HG03439 (cell line): Measurements from ENCODE around the gene FIGNL1.
"Not testable (repeated sequence)": the region's sequence is repeated elsewhere in the genome, so short reads cannot be mapped to it uniquely, and the experiment has no call there.

Experiments
- ATAC-seq: cut with Tn5 transposase; IDR thresholded peaks from one replicate; pipeline ENCODE4 v1.9.1; 2021; ENCODE audit warnings: mild to moderate bottlenecking, moderate library complexity; ENCODE audit not compliant: unreplicated experiment

The FIGNL1 gene

DNA sequence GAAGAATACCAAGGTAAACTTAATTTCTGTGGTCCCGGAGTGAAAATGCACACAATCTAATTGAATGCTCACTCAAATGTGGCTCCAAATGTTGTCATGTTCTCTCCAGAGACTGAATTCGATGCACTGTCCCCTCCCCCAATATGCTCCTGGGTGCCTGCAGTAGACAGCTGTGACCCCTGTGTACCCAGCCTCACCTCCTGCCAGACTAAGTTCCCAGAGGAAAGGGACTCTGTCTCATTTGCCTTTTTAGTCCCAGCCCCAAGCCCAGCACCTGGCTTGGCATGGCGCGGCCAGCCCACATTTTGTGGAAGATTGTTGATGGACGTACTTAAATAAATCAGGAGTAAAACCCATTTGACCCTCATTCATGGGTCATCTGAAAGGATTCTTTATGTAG is 21.8 kb upstream of the FIGNL1 start:
- ATAC-seq, result no peak

DNA sequence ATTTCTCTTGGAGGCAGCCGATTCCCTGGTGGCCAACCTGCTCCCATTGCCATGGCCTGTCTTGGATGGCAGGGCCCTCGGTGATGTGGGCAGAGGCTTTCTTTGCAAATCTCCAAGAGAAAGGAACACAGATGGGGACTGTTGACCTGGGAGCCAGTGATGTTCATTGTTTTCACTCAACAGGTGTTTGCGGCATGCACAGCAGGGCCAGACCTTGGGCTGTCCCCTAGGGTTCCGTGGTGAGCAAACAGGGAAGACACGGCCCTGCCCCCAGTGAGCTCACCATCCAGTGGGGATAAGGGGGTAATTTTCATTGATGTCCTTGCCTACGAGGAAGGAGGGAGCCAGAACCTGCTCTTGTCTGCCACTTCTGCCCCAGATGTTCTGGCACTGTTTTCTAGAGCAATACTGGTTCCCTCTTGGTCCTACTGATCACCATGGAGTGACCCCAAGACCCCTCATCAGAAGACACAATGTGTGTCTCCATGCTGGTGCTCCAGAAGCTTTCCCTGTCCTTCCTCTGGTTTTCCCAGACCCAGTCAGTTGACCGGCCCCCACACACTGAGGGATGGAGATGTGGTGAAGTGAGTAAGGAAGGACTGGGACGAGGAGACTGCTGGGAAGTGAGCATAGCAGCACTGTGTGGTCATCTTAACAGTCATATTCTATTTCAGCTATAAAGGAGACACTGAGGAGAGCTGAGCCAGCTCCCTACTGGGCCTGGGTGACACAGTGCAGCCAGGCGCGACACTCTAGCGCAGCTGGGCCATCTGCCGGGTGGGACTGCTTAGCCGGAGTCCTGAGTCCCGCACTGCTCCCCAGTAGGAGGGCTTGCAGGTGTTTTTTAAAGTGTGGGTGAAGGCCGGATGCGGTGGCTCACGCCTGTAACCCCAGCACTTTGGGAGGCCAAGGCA is 20.4 kb upstream of the FIGNL1 start:
- no peak for ATAC-seq

DNA sequence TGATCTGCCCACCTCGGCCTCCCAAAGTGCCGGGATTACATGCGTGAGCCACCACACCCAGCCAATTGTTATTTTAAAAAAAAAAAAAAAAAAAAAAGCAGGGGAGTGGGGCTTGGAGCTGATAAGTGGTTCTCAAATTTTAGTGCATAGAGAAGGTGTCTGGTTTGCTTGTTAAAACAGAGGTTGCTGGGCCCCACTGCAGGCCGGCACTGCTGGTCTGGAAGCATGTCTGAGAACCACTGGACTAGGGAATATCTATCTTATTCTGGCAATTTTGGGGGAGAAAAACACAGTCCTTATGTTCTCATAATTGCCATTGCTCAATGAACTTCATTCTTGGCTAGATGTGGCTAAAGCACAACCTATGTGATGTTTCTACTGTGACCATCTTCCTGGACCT is 19.0 kb upstream of the FIGNL1 start:
- no peak for ATAC-seq

DNA sequence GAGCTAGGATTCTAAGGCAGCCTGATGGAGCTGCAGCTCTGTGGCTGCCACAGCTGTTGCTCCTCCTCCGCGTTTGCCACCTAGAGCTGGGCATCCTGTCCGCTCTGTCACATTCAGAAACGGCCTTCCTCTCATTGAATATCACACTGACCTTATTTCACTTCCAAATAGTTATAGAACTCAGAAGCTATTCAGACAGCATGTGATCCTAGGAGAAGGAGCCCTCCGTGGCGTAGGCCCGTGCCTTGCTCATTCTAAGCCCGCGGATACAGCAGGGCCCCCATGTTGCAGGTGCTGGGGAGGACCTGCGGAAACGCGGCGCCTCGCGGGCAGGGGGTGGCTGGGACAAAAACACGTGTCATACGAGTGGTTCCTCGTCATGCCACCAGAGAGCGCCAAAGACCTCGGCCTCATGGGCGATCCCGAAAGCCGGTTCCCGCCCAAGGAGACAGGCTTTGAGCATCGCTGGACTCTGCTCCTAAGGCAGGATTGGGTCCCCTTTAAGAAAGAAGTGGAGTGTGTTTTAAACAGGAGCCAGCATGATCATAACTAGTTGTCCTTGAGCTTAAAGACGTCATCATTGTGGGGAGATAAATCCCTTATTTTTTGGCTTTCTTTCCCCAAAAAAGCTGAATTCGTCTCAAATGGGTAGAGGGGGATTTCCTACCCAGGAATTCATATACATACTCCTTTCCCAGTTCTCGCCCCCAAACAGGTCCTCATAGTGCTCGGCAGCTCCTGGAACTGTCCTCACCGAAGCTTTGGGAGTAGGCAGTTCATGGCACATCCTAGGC is 17.9 kb upstream of the FIGNL1 start:
- peak; percentile 87 for ATAC-seq

DNA sequence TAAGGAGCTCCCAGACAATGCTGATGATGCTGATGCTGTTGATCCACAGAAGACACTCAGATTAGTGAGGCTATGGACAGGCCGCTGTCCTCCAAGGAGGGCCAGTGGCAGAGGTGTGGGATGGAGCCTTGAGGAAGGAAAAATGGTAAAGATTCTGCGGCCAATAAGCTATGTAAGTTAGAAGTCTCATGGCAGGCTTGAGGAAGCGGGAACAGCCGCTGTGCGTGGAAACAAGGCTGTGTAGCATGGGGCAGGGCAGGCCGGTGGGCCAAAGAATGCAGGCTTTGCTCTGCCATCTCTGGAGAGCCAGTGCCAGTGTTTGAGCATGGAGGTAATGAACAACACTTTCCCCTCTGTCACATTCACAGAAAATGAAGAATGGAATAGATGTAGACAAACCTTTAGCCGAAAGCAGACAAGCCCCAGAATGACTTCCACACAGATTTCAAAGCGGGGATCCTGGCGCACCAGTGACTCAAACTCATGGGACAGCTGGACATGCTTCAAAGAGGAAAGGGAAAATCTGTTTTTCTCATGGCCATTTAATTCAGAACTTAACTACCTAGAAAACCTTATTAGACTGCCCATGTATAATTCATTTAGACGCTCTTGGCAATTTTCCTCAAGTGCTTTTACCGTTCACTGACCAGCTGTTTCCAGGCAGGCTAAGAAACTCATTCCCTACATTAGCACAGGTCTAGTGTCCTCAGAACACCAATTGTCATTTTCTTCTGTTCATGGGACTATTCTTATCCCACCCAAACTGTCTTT is 16.9 kb upstream of the FIGNL1 start:
- no peak for ATAC-seq

DNA sequence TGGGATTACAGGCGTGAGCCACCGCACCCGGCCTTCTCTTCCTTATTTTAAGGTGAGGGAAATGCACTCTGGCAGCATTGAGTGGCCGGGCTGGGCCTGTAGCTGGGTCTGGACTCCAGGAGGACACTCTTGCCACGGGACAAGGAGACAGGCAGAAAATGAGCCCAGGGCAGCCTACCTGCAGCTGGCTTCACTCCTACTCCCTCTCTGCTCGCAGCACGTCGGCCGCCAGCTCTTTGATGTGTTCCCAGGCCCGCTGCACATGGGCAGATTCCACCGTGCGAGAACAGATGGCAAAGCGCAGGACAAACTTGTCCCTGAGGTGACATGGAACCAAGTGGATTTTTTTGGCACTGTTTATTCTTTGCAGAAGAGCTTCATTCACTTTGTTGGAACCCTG is 12.9 kb upstream of the FIGNL1 start:
- no peak for ATAC-seq

DNA sequence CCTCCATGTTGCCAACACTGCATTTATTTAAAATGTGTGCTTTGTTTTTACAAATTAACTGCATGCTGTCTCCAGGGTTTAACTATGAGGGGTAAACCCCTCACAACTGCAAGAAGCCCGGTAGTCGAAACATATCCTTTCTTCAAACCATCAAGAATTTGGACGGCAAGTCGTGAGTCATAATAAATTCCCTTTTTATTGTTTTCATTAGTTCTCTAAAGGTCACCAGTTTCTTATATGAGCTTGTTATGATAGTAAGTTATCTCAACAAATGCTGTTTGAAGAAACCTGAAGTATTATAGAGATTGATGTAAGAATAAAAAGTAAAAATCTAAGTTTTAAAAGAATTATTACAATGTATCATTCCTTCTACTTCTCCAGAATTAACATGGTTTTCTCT is 12.2 kb upstream of the FIGNL1 start:
- ATAC-seq, result no peak

DNA sequence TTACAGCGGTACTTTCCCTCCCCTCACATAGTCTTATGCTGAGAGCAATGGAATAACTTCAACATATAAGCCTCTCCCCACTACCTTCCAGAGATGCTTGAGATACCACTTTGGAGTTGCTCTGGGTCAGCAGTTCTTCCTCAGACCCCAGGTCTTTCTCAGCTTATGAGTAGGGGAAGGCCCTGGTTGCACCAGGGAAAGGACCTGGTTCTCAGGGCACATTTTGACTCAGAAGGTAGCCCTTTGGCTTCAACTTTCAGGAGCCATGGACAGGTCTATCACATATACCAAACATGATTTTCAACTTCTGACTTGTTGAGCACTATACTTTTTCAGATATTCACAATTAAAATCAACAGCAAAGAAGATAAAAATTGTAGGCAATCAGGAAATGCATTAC is 11.5 kb upstream of the FIGNL1 start:
- no peak for ATAC-seq

DNA sequence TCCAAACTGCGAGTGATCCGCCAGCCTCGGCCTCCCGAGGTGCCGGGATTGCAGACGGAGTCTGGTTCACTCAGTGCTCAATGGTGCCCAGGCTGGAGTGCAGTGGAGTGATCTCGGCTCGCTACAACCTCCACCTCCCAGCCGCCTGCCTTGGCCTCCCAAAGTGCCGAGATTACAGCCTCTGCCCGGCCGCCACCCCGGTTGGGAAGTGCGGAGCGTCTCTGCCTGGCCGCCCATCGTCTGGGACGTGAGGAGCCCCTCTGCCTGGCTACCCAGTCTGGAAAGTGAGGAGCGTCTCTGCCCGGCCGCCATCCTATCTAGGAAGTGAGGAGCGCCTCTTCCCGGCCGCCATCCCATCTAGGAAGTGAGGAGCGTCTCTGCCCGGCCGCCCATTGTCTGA is 9.0 kb upstream of the FIGNL1 start:
- ATAC-seq, result not testable (repeated sequence)

DNA sequence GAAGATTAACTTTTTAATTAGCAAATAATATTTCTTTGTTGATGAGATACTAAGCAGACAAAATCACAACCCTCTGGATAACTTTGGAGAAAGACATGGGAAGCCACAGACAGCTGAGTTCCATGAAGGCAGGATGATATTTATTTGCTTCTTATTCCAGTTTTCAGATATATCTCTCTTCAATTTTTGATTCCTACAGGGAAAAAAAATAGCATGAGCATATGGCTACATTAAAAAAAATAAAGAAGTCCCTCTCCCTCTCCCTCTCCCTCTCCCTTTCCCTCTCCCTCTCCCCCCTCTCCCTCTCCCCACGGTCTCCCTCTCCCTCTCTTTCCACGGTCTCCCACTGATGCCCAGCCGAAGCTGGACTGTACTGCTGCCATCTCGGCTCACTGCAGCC is 8.5 kb upstream of the FIGNL1 start:
- not testable (repeated sequence) for ATAC-seq

DNA sequence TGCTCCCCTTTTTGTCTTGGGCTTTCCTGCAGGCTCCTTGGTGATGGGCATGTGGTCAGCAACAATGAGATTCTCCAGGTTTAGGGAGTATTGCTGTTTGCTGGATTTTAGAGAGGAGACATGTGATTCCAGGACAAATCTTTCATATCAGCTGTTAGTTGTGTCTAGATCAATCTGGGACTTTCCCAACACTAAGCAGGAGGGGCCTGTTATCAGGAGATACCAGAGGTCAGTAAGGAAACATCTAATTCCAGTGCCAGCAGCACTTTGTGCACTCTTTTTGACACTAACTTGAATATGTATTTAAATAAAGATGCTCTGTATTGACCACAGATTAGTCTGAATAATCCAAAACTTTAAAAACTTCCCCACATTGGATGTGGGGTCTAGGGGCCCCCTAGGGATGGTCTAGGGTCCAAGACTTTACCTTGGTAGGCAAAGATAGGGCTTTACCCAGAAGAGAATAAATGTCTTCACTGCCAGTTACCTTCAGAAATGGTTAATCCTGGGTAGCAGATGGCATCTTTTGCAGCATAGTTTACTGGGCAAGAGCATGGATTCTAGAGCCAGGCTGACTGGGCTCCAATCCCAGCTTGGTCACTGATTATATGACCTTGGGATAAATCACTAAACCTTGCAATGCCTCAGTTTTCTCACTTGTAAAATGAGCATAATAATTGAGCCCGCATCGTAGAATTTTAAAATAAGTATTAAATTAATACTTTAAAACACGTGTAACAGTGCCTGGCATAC is 6.4 kb upstream of the FIGNL1 start:
- no peak for ATAC-seq

DNA sequence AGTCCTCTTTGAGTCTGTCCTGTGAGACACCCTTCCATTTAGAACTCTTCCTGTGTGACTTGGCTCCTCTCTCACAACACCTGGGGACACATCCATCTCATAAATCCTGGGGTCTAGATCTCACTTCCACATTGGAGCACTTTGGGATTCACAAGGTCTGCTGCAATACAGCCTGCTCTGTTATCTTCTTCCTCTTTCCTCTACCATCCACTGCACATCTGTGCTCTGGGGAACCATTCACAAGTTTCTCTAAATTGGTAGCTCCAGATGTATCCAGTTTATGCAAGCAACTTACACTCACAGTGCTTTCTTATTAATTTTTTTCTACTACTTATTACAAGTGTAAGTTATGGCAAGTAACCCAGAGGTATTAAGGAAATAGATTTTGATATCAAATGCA is 5.5 kb upstream of the FIGNL1 start:
- ATAC-seq, result no peak

DNA sequence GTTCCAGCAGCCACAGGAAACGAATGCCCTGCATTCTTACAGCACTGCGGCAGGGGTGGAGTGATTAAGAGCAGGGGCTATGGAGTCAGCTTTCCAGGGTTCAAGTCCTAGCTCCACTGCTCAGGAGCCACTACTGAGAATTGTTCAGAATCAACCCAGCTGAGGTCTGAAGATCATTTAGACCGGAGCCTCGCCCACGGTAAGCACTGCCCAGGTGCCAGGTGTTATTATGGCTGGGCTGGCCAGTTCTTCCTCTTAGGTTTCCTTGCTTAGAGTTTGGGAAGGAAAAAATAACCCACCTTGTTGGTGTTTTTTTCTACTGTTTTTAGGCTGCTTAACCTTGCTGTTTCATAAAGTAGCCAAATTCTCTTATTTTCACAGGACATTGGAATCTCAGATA is 4.8 kb upstream of the FIGNL1 start:
- ATAC-seq, result no peak

DNA sequence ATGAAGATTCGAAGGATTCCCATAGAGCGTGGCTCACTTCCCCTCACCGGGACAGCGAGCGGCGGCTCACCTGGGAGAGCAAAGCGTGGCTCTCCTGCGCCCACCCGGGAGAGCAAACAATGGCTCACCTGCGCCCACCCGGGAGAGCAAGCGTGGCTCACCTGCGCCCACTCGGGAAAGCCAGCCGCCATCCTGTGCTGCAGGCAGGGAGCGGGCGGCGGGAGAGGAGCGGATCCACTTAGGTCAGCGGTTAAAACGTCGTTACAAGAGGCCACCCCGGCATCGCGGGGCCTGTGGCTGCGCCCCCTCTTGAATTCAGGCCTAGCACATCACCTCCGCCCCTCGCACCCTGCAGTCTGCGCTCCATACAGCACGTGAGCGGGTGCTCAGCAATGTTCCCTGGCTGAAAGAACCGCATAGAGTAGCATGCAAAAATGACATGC is 461 bp upstream of the FIGNL1 start:
- peak; percentile 22 for ATAC-seq

DNA sequence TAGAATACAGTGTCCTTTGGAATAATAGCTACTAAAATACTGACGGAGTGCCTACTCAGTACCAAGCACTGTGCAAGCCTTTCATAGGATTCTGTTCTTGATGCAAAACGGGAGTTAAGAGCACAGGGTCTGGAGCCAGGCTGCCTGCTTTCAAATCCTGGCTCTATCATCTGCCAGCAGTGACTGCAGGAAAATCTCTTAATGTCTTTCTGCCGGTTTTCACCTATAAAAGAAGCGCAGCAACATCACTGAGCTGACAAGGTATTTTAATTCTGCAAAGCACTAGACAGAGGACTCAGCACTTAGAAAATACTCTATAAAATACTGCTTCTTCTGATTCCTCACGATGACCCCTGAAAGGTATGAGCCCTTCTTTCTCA is 659 bp downstream of the FIGNL1 start:
- peak; percentile 1 for ATAC-seq

DNA sequence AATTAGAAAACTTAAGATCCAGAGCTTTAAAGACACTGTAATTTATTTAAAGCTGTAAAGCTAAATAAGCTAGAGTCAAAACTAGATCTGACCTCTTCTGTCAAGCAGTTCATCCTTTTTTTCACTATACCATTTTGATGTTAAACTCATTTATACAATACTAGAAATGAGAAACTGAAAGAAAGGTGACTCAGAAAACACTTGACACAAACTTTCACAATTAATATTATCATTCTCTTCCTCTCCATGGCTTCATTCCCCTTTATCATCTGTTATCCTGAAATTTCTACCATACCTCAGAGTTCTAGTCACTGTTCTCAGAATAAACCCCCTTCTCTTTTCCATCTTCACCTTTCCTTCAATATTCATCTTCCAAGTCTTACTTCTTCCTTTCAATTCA is 1.3 kb downstream of the FIGNL1 start:
- ATAC-seq, result peak; percentile 34

DNA sequence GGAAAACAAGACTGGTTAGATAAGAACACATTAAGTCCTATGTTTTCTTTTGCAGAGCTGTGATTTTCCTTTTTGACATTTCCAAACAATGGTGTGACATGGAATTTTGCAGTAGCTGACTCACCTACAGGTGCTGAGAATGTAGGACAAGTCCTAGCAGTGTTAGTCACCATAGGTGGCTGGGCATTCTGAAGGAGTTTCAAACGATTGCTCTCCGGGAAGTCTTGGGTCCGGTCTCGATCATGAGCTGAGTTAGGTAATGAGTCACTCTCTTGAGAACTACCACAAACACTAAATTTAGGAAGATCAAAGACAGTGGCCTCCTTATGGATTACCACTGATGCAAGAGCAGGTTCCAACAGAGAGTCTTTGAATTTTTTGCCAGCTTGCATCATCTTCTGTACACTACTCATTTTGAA is 3.6 kb downstream of the FIGNL1 start:
- ATAC-seq, result peak; percentile 27

DNA sequence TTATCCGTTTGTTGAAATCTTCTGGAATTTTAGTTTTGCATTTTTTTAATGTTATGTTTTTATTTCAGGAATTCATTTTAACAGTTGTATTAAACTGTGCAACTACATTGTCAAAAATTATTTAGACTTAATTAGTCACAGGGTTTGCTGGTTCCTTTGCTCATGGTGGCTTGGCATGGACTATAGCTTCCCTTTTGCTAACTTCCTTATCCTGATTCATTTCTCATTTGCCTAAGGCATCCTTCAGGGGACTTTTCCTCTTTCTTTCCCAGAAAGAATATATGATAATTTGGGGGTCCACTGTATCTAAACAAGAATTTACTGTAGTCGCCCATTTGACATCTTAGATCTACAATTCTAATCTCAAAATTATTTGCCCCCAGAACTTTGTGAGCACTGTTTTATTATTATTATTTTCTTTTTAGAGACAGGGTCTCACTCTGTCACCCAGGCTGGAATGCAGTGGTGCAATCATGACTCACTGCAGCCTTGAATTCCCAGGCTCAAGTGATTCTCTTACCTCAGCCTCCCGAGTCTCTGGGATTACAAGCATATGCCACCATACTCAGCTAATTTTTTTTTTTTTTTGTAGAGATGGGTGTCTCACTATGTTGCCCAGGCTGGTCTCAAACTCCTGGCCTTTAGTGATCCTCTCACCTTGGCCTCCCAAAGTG is 13.9 kb downstream of the FIGNL1 start:
- ATAC-seq, result no peak

DNA sequence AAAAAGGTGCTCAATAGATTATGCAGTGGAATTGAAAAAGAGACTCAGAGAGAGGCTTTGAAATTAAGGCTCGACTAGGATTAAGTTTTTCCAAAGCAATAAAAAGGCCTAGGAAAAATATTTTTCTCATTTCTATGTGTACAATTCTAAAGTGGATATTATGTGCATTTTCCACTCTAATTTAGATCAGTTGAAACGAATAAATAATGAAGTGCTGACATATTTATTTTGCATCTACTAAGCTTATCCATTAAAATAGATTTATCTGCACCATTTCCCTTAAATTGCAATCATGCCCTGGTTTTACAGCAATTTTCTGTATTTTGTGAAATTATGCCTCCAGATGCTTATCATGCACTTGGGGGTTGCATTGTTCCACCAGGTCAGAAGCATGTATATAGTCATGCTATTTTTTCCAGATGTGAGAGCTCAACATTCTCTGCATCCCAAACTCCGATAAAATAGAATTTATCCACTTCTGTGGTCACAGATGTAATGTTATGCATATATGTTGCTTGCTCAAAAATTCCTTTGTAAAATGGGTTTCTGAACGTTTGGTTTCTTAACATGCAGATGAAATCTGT is 18.3 kb downstream of the FIGNL1 start:
- no peak for ATAC-seq

DNA sequence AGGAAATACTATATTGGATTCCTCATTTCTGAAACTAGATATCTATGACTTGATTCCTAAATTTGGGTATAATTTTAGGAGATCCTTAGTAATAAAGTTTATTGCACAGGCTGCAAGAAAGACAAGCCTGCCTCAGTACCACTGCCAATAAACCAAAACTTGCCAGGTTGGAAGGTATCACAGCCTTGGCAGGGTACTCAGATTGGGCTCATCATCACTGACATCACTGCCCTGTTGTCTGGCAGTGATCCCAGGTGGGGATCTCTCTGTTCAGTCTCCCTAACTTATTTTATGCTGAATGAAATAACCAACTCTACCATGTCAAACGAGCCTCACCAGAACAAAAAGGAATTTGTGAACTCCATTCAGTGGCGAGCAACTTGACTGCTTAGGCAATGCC is 18.8 kb downstream of the FIGNL1 start:
- no peak for ATAC-seq
